IPS DF 4.7 (cell line): ENCODE measurements around the gene ZCCHC3.
"Not testable (repeated sequence)": the region's sequence is repeated elsewhere in the genome, so short reads cannot be mapped to it uniquely, and the experiment has no call there.

Source experiments
- DNase-seq: peaks from one replicate; pipeline ENCODE4 v3.0.0-alpha.2; 2013; ENCODE audit warnings: low spot score; ENCODE audit errors: extremely low read depth

The ZCCHC3 gene

GRCh38 chr20:311609-312008 is 14.2 kb downstream of the ZCCHC3 start:
- DNase-seq = no peak

GRCh38 chr20:312067-312466 is 14.7 kb downstream of the ZCCHC3 start:
- DNase-seq = no peak

GRCh38 chr20:312866-313265 is 15.5 kb downstream of the ZCCHC3 start:
- DNase-seq = no peak

GRCh38 chr20:313402-313801 is 16.0 kb downstream of the ZCCHC3 start:
- DNase-seq = no peak

GRCh38 chr20:313948-314347 is 16.6 kb downstream of the ZCCHC3 start:
- no peak for DNase-seq

GRCh38 chr20:316316-317068 is 19.1 kb downstream of the ZCCHC3 start:
- no peak for DNase-seq

GRCh38 chr20:324177-325044 is 27.0 kb downstream of the ZCCHC3 start:
- no peak for DNase-seq

- DNase-seq = no peak
Measured at GRCh38 chr20:325045-325888, 27.9 kb downstream of the ZCCHC3 start, which contains the start of gene SOX12. Gene SOX12 (plus strand): TSS chr20:325552. CDS start chr20:325925, 373 bp downstream.

- DNase-seq = no peak
Measured at GRCh38 chr20:325889-326644, 28.7 kb downstream of the ZCCHC3 start.

- DNase-seq = no peak
Measured at GRCh38 chr20:326645-327185, 29.3 kb downstream of the ZCCHC3 start.

GRCh38 chr20:327186-328026 is 30.0 kb downstream of the ZCCHC3 start:
- DNase-seq = no peak

- no peak for DNase-seq
Measured at GRCh38 chr20:328027-328974, 30.9 kb downstream of the ZCCHC3 start.

- DNase-seq = no peak
Measured at GRCh38 chr20:328975-329695, 31.8 kb downstream of the ZCCHC3 start.

- DNase-seq = no peak
Measured at GRCh38 chr20:329851-330232, 32.5 kb downstream of the ZCCHC3 start.

GRCh38 chr20:330233-331149 is 33.1 kb downstream of the ZCCHC3 start:
- no peak for DNase-seq

GRCh38 chr20:334578-334977 is 37.2 kb downstream of the ZCCHC3 start:
- no peak for DNase-seq

- DNase-seq = not testable (repeated sequence)
Measured at GRCh38 chr20:336040-336439, 38.7 kb downstream of the ZCCHC3 start.
